ENCODE data around the gene SLC10A7.

SLC10A7 gene

DNA sequence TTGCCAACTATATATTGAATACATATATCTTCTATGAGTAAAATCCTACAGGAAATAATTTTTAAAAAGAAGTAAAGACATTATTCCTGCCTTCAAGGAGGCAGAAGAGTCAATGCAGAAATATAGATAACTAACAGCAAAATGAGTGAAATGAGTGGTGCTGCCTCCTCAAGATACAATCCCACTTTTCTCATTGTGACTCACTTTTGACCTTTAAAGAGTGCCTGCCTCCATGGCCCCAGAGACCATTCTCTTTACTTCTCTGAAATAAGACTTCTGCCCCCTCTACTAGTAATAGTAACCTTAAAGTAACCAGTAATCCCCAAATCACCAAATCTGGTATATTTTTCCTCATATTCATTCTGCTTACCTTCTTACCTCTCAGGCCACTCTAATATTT is 15.5 kb downstream of the SLC10A7 start:
- no peaks in the 10 kb centered on the region for H3K27me3 ChIP-seq (ENCODE audit: insufficient read depth, low read length)
- TF ChIP-seq, protein P1, sequence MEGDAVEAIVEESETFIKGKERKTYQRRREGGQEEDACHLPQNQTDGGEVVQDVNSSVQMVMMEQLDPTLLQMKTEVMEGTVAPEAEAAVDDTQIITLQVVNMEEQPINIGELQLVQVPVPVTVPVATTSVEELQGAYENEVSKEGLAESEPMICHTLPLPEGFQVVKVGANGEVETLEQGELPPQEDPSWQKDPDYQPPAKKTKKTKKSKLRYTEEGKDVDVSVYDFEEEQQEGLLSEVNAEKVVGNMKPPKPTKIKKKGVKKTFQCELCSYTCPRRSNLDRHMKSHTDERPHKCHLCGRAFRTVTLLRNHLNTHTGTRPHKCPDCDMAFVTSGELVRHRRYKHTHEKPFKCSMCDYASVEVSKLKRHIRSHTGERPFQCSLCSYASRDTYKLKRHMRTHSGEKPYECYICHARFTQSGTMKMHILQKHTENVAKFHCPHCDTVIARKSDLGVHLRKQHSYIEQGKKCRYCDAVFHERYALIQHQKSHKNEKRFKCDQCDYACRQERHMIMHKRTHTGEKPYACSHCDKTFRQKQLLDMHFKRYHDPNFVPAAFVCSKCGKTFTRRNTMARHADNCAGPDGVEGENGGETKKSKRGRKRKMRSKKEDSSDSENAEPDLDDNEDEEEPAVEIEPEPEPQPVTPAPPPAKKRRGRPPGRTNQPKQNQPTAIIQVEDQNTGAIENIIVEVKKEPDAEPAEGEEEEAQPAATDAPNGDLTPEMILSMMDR (IDR thresholded peaks at IDR 0.05; ENCODE audit: low read length) = no peak
- TF ChIP-seq EZH2 (IDR thresholded peaks at IDR 0.05; ENCODE audit: borderline replicate concordance, low read length) = no peak

GRCh38 chr4:146500216-146500615 is 21.5 kb downstream of the SLC10A7 start:
- Histone ChIP-seq H4K20me1 (ENCODE audit: insufficient read depth, low read length) (no peaks in the 10 kb centered on the region), H3K9me3 (ENCODE audit: low read length) (no peaks in the 10 kb centered on the region), H3K36me3 (ENCODE audit: insufficient read depth, low read length) (peaks cover 28% of the 10 kb centered on the region; the same call in 1 of the 2 replicates), H3K4me1 (ENCODE audit: insufficient read depth, low read length, severe bottlenecking) (no peaks in the 10 kb centered on the region), H3F3A (ENCODE audit: insufficient read depth, low read length) (no peaks in the 10 kb centered on the region), H3K27ac (ENCODE audit: low read depth, low read length, poor library complexity, severe bottlenecking) (no peak overlapping the region), H3K9me2 (ENCODE audit: low read depth, low read length) (no peaks in the 10 kb centered on the region), H2AFZ (ENCODE audit: low read length) (no peak overlapping the region), H3K4me3 (ENCODE audit: low read depth, low read length, poor library complexity, severe bottlenecking) (no peak overlapping the region), H3K27me3 (ENCODE audit: insufficient read depth, low read length) (no peaks in the 10 kb centered on the region), H3K9ac (ENCODE audit: low read length) (no peak overlapping the region), H3K79me2 (ENCODE audit: insufficient read depth, low read length) (no peaks in the 10 kb centered on the region), H3K4me2 (ENCODE audit: low read length) (no peak overlapping the region)
- TF ChIP-seq EZH2 (IDR thresholded peaks at IDR 0.05; ENCODE audit: borderline replicate concordance, low read length) = no peak
- TF ChIP-seq, protein P1 (IDR thresholded peaks at IDR 0.05; ENCODE audit: low read length) = no peak

More for the DNA sequence above, 15.5 kb downstream of the SLC10A7 start:
- H3K4me3 ChIP-seq (ENCODE audit: low read depth, low read length, poor library complexity, severe bottlenecking) = no peak overlapping the region
- no peaks in the 10 kb centered on the region for H3K9me2 ChIP-seq (ENCODE audit: low read depth, low read length)
- H3K27ac ChIP-seq (ENCODE audit: low read depth, low read length, poor library complexity, severe bottlenecking) = no peak overlapping the region
- H3K4me1 ChIP-seq (ENCODE audit: insufficient read depth, low read length, severe bottlenecking) = no peaks in the 10 kb centered on the region
- H3K79me2 ChIP-seq (ENCODE audit: insufficient read depth, low read length) = no peaks in the 10 kb centered on the region
- H3K36me3 ChIP-seq (ENCODE audit: insufficient read depth, low read length) = peaks cover 27% of the 10 kb centered on the region; the same call in 1 of the 2 replicates
- no peaks in the 10 kb centered on the region for H4K20me1 ChIP-seq (ENCODE audit: insufficient read depth, low read length)
- no peaks in the 10 kb centered on the region for H3F3A ChIP-seq (ENCODE audit: insufficient read depth, low read length)
- H3K4me2 ChIP-seq (ENCODE audit: low read length) = no peak overlapping the region
- no peaks in the 10 kb centered on the region for H3K9me3 ChIP-seq (ENCODE audit: low read length)
- no peak overlapping the region for H3K9ac ChIP-seq (ENCODE audit: low read length)
- no peak overlapping the region for H2AFZ ChIP-seq (ENCODE audit: low read length)

- Histone ChIP-seq H3K27me3 (ENCODE audit: insufficient read depth, low read length) (no peaks in the 10 kb centered on the region), H2AFZ (ENCODE audit: low read length) (no peak overlapping the region), H3K4me2 (ENCODE audit: low read length) (no peak overlapping the region), H3K27ac (ENCODE audit: low read depth, low read length, poor library complexity, severe bottlenecking) (no peak overlapping the region), H4K20me1 (ENCODE audit: insufficient read depth, low read length) (no peaks in the 10 kb centered on the region), H3F3A (ENCODE audit: insufficient read depth, low read length) (no peaks in the 10 kb centered on the region), H3K9me3 (ENCODE audit: low read length) (no peaks in the 10 kb centered on the region), H3K9ac (ENCODE audit: low read length) (no peak overlapping the region), H3K36me3 (ENCODE audit: insufficient read depth, low read length) (peaks cover 21% of the 10 kb centered on the region; the same call in 1 of the 2 replicates), H3K9me2 (ENCODE audit: low read depth, low read length) (no peaks in the 10 kb centered on the region), H3K79me2 (ENCODE audit: insufficient read depth, low read length) (no peaks in the 10 kb centered on the region), H3K4me1 (ENCODE audit: insufficient read depth, low read length, severe bottlenecking) (no peaks in the 10 kb centered on the region), H3K4me3 (ENCODE audit: low read depth, low read length, poor library complexity, severe bottlenecking) (no peak overlapping the region)
- TF ChIP-seq, protein P1 (IDR thresholded peaks at IDR 0.05; ENCODE audit: low read length) = no peak
- no peak for TF ChIP-seq EZH2 (IDR thresholded peaks at IDR 0.05; ENCODE audit: borderline replicate concordance, low read length)
Observed at GRCh38 chr4:146498291-146498690, 23.4 kb downstream of the SLC10A7 start.

All from OCI-LY1 (cell line).